Measurements from ENCODE around the gene SPPL2B.

DNA sequence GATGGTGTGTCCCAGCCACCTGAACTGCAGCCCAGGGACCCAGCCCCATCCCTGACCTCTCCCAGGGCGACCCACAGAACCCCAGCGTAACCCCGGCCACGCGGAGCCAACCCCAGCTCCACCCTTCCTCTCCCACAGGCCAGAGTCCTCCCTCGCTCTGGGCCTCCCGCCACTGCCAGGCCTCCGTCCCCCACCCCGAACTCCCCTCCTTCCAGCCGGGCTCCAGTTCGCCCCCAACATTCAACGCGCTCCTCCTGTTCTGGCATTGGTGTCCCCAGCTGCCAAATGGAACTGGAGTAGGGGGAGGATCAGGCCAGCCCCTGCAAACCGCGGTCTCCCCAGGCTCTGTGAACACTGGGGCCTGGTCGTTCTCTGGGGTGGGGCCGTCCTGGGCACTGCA, 28.0 kb upstream of the SPPL2B start:
- TF ChIP-seq, protein P1, sequence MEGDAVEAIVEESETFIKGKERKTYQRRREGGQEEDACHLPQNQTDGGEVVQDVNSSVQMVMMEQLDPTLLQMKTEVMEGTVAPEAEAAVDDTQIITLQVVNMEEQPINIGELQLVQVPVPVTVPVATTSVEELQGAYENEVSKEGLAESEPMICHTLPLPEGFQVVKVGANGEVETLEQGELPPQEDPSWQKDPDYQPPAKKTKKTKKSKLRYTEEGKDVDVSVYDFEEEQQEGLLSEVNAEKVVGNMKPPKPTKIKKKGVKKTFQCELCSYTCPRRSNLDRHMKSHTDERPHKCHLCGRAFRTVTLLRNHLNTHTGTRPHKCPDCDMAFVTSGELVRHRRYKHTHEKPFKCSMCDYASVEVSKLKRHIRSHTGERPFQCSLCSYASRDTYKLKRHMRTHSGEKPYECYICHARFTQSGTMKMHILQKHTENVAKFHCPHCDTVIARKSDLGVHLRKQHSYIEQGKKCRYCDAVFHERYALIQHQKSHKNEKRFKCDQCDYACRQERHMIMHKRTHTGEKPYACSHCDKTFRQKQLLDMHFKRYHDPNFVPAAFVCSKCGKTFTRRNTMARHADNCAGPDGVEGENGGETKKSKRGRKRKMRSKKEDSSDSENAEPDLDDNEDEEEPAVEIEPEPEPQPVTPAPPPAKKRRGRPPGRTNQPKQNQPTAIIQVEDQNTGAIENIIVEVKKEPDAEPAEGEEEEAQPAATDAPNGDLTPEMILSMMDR (IDR thresholded peaks at IDR 0.05): no peak
- TF ChIP-seq POLR2AphosphoS5 (IDR thresholded peaks at IDR 0.05) (no peak), EP300 (IDR thresholded peaks at IDR 0.05) (no peak)

All from gastroesophageal sphincter (tissue), 3 donors.